NCI-H510A treated with DMSO at 0.1 percent for 48 hours (cell line): ENCODE measurements around the gene DSE.

Source experiments
- DNase-seq: peaks from one replicate; lab custom pipeline; 2025; lab: John Stamatoyannopoulos, UW

The DSE gene

DNA sequence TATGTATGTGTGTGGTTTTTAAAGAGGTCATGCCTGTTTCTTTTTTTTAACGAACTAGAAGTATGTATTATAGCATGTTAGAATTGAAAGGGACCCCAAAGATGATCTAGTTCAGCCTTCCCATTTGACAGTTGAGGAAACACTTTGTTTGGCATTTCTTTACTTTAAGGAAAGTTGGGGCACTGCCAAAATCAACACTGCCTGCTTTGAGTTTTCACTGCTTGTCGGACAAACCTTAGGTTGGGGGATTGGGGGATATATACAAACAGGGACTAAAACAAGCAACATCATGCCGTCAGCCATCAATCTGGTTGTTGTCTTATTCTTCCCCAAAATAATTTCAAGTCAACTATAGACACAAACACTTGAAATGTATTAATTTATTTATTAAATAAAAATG, 76.3 kb downstream of the DSE start:
- DNase-seq: no peak

DNA sequence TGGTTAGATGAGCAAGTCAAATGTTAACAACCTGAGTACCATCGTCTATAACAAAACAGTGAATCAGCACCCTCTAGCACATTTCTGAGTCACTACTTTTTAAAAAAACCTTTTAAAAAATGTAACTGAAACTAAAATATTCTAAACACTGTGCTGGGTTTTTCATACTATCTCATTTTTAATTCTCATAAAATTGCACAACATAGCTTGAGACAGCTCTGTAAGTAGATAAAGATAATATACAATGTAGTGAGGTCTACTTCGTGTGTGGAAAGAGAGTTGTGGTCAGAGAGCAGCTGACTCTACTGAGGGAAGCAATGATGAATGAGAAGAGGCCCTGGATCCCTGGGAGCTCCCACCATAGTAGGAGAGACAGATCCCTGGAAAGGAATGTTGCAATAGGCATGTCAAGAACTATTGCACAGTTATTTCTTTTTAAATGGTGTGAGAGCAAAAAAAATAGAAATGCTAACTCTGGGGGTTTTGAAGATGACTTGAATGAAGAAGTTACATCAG, 76.8 kb downstream of the DSE start:
- no peak for DNase-seq

DNA sequence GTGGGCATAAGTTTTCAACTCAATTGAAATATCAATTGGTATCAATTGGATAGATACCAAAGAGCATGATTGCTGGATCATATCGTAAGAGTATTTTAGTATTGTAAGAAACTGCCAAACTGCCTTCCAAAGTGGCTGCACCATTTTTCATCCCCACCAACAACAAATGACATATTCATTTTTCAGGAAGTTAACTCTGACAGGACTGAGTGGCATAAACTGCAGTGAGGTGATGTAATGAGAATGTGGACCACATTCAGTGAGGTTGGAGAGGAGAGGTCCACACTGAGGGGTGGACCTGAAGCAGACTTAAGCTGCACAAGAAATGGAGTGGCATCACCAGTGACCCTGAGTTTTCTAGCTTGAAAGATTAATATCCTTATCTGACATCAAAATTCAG, 78.8 kb downstream of the DSE start:
- DNase-seq: no peak

- no peak for DNase-seq
Measured at GRCh38 chr6:116450185-116450710, 79.5 kb downstream of the DSE start.

DNA sequence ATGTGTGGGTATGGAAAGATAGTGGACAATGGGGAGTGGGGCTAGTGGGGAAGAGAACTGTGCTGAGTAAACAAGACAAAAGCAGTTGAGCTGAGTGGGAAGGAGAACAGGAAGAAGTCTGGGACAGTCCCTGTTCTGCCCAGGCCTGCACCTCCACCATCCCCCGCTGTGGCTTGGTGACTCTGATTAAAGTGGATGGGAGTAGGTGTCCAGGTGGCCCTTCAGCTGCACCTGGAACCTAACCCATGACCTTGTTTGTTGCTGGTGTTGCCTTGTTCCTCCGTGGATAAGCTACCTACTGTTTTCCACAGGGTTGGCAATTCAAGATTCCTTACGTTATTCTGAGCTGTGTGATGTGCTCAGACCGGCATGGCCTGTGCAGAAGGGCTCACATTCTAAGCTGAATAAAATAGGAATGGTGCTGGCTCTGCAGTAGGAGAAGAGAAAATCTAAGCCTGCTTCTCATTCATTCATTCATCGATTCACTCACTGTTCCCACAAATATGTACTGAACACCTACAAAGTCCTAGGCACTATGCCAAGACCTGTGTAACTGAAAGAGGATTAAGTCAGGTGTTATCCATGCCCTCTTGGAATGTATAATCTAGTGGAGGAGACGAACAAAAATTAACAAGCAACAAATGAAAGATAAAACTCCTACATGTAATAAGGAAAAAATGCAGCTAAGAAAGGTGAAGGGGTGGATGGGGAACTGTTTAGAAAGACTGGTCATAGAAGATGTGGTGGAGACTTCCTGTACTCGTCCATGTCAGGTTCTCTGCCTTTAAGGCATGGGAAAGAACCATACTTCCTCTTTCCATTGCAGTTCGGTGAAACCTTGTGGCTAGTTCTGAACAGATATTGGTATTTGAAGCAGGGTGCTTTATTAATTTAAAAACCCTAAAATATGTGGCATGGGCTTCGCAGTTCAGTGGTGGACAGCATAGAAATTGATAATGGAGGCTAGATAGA, 80.3 kb downstream of the DSE start:
- peak; percentile 32 for DNase-seq

DNA sequence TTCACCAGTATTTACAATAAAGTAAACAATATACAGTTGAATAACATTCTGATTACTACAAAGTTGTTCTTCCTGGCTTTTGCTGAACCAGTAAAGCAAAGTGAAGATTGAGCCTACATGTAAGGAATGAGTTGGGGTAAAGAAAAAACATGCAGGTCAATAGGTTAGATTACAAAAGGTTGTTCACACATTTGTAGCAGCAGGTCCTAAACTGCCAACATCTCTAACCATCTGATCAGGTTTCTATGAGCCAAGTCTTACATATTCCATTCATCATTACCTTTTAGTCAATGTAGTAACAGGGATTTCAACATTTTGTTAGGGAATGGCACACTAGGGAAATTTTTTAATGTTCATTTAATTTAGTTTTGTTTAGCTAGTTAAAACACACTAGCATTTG, 81.2 kb downstream of the DSE start:
- no peak for DNase-seq

DNA sequence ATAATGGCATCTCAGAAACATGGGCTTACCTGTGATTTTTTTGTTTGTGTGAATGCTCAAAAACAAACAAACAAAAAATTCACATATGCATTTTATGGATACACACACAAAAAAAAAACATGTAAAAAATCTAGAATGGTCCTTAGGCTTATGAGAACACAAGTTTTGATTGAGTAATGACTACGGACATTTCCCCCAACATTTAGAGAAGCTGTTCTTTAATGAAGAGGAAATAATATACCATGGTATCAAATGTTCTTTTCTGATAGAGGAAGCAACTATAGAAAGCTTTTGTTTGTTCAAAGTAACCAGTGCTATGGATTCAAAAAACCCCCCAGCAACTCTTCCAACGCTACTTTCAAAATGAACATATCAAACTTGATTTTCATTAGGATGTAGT, 81.8 kb downstream of the DSE start:
- no peak for DNase-seq

GRCh38 chr6:116456106-116456505, 85.4 kb downstream of the DSE start:
- no peak for DNase-seq

- no peak for DNase-seq
Measured at GRCh38 chr6:116456927-116457326, 86.2 kb downstream of the DSE start.

DNA sequence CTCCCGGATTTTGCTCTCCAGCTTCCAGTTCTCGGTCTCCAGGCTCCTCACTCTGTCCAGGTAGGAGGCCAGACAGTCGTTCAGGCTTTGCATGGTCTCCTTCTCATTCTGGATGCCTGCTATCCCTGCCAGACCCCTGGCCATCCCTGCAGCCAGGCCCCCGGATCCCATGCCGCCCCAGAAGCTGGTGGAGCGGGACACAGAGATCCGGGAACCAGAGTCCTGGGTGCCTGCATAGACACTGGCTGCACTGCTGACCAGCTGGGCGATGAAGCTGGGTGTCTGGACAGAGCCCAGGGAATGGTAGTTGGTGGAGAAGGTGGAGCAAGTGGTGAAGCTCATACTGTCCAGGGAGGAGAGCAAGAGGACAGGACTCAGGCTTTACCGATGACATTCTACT, 87.5 kb downstream of the DSE start:
- DNase-seq: no peak

- no peak for DNase-seq
Measured at GRCh38 chr6:116459927-116460326, 89.2 kb downstream of the DSE start.

DNA sequence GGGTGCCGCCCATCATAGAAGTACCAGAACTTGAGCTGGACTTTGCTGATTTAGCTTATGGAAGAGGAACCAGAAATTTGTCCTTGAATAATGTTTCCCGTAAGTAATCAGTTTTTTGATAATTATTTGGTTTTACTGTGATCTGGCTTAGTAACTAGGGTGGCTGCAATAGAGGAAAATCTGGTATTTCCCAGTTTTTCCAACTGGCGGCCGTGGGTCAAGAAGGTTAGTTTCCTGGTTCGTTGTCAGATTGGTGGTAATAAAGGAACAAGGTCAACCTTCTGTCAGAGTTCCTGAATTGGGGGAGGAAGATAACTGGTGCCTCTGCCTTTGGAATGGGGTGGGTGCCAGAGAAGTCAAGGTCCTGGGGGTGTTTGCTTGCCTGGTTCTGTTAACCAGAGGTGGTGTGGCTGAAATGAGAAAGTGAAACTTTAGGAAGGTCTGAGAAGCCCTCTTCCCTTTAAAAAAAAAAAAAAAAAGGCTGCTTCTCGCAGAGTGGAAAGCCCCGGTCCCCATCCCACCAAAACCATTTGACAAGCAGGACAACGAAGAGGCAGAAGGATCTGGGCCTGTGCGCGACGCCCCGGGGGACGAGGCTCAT, 90.7 kb downstream of the DSE start, which contains the start of gene CALHM6:
Gene CALHM6 (plus strand): TSS at position 45 of the 601 bp plus-strand sequence. CDS start 555 bp downstream, at position 600.
- no peak for DNase-seq

DNA sequence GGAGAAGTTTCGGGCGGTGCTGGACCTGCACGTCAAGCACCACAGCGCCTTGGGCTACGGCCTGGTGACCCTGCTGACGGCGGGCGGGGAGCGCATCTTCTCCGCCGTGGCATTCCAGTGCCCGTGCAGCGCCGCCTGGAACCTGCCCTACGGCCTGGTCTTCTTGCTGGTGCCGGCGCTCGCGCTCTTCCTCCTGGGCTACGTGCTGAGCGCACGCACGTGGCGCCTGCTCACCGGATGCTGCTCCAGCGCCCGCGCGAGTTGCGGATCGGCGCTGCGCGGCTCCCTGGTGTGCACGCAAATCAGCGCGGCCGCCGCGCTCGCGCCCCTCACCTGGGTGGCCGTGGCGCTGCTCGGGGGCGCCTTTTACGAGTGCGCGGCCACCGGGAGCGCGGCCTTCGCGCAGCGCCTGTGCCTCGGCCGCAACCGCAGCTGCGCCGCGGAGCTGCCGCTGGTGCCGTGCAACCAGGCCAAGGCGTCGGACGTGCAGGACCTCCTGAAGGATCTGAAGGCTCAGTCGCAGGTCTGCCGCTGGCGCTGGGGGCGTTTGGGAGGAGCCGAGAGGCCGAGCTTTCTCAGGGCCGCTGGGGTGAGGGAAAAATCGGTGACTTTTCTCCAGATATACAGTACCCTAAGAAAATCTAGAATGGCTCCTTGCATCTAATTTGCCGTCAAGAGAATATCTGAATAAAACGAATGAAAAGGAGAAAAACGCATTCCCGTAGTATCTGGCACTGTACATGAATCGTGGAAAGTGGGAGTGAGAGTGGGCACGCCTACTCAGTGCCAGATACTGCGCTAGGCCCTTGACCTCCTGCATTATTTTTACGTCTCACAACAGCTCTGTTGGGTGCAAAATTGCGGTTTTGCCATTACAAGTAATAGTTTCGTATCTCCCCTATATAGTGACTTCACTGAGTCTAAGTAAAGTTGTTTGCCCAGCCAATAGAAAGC, 91.5 kb downstream of the DSE start:
- no peak for DNase-seq

GRCh38 chr6:116463301-116463700, 92.6 kb downstream of the DSE start:
- DNase-seq: no peak

DNA sequence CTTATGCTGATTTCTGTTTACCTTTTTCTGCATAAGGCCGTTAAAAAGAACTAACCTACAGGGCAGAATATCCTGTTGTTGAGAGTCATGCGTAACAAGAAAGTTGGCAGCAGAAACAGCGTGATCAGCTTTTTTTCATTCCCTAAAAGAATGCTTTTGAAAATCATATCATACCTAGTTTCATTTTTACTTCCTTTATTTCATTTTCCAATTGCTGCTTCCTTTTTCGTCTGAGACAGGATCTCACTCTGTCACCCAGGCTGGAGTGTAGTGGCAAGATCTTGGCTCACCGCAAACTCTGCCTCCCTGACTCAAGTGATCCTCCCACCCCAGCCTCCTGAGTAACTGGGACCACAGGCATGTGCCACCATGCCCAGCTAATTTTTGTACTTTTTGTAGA, 94.5 kb downstream of the DSE start:
- no peak for DNase-seq

DNA sequence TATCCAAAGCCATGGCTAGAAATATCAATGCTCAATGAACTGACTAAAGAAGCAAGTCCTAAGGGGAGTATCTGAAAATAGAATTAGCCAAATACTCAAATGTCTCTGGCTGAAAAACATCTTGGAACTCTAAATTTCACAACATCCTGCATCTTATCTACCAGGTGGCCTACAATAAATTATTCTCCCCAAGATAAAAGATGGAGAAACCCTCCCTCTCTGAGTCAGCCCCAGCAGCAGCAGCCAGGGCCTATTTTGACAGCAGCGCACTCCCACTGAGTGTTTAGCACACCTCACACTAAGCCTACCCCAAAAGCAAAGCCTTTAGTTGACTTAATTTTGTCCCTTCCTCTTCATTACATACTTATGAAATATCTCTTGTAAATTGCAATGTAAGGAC, 96.3 kb downstream of the DSE start:
- no peak for DNase-seq

- DNase-seq: no peak
Measured at GRCh38 chr6:116467514-116467913, 96.8 kb downstream of the DSE start.

GRCh38 chr6:116468293-116468692, 97.5 kb downstream of the DSE start:
- no peak for DNase-seq

DNA sequence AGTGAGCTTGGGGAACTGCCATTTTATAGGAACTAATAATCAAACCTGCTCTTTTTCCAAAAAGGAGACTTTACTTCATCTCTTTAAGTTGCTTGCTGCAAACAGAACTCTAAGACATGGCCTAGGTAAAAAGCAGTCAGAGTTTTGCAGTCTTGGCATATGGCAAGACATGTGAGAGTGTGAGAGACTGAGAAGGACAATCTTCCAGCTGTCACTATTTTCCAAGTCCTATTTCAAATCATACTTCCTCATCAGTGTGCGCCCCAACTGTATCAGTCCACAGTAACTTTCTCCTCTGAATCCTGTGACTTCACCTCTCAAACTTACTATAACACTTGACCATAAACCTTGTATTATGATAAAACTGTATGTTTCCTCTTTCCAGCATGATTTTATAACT, 100.8 kb downstream of the DSE start:
- DNase-seq: no peak

DNA sequence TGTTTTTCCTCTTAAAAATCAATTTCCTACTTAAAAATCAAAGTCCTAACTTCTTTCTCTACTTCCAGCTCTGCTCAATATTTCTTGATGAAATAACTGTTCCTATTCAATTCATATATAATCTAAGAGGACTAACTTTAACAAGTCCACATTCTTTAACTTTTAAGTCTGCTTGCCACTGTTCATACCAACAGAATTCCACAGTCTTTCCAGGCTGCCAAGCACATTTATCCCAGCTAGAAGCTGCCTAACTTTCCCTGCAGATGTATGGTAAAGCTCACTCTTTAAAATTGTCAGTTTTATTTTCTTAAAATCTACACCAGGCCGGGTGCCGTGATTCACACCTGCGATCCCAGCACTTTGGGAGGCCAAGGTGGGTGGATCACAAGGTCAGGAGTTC, 102.0 kb downstream of the DSE start:
- DNase-seq: no peak

- DNase-seq: no peak
Measured at GRCh38 chr6:116475141-116475540, 104.4 kb downstream of the DSE start.
